Activated naive CD8-positive, alpha-beta T cell treated with anti-CD3 and anti-CD28 coated beads for 36 hours (primary cell): ENCODE measurements around the gene DUSP16. TPM values are rescaled to one million over a fixed set of nuclear protein-coding genes. Genes with fewer than 3 reads are reported as not detected.
"Not testable (repeated sequence)": the region's sequence is repeated elsewhere in the genome, so short reads cannot be mapped to it uniquely, and the experiment has no call there.

Source experiments
- DNase-seq: peaks from one replicate; pipeline ENCODE4 v3.0.0; 2021
- H3K27ac Mint-ChIP-seq: one replicate; pipeline ENCODE4 v1.8.0; 2022; ENCODE audit warnings: mild to moderate bottlenecking, moderate library complexity, mixed read lengths
- H3K27me3 Mint-ChIP-seq: one replicate; pipeline ENCODE4 v1.8.0; 2022; ENCODE audit warnings: mild to moderate bottlenecking, mixed read lengths
- H3K36me3 Mint-ChIP-seq: one replicate; pipeline ENCODE4 v1.8.0; 2021; ENCODE audit warnings: mild to moderate bottlenecking, mixed read lengths
- H3K4me1 Mint-ChIP-seq: one replicate; pipeline ENCODE4 v1.8.0; 2021; ENCODE audit warnings: mixed read lengths
- H3K4me3 Mint-ChIP-seq: one replicate; pipeline ENCODE4 v1.8.0; 2022; ENCODE audit warnings: mild to moderate bottlenecking, moderate library complexity, mixed read lengths
- H3K9me3 Mint-ChIP-seq: one replicate; pipeline ENCODE4 v1.8.0; 2022; ENCODE audit warnings: mixed read lengths
- total RNA-seq, 2 experiments: library from RNA; stranded (reverse); gene quantifications; one replicate each; pipeline ENCODE4 v1.2.3, GENCODE V29; 2021

DUSP16 gene
- total RNA-seq, 2 experiments from 2014 or later: 21.6 to 24.4 TPM

DNA sequence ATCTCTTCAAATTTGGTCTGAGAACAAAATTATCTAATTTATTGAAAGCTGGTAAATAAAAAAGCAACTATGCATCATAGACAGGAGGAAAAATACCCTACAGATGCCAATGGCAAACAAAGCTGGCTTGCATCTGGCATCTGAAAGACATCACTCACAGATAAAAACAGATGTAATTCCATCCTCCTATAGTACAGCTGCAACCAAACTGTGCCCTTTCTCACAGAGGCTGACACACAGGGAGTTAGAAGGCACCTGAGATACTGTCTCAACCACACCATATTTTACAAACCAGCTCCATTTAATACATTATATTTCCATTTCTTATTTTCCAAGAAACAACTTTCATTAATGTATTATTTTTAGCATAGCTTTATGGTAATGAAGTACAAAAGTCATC is 39.4 kb downstream of the DUSP16 start:
- H3K4me3 Mint-ChIP-seq: no peak overlapping the region
- H3K27me3 Mint-ChIP-seq: no peaks in the 10 kb centered on the region
- peaks cover 25% of the 10 kb centered on the region for H3K4me1 Mint-ChIP-seq
- DNase-seq: no peak
- peaks cover 5% of the 10 kb centered on the region for H3K36me3 Mint-ChIP-seq
- H3K27ac Mint-ChIP-seq: no peak overlapping the region
- no peaks in the 10 kb centered on the region for H3K9me3 Mint-ChIP-seq

DNA sequence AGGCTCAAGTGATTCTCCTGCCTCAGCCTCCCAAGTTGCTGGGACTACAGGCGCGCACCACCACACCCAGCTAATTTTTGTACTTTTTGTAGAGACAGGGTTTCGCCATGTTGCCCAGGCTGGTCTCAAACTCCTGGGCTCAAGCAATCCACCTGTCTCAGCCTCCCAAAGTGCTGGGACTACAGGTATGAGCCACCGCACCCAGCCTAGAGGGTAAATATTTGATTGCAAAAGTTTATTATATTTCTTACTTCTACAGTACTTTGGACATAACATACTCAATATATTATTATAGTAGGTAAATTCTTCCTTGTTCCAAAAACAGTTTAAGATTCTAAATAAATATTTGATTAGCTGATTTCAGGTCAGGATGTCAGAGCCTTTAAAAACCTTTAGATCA is 40.0 kb downstream of the DUSP16 start:
- not testable (repeated sequence) for H3K27me3 Mint-ChIP-seq, H3K4me3 Mint-ChIP-seq, DNase-seq, H3K27ac Mint-ChIP-seq, H3K9me3 Mint-ChIP-seq, H3K36me3 Mint-ChIP-seq
- peaks cover 21% of the 10 kb centered on the region for H3K4me1 Mint-ChIP-seq

DNA sequence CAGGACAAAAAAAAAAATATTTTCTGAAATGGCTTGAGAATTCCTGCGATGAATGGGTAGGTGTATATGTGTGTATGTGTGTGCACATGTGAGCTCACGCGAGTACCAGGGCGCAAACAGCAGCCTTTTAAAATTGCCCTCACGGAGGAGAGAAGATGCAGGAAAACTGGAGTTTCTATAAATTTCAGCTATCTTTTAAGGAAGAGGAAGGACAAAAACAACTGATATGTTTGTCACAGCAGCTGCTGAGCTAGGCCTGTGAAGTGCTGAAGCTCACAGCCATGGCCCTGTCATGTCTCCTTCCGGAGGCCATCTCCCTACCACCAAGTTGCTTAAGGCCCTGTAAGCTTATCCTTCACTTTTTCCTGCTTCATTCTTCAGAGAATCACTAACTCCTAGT is 40.8 kb downstream of the DUSP16 start:
- Mint-ChIP-seq H3K4me3 (no peak overlapping the region), H3K9me3 (no peaks in the 10 kb centered on the region), H3K36me3 (peaks cover 12% of the 10 kb centered on the region), H3K27me3 (no peaks in the 10 kb centered on the region), H3K4me1 (peaks cover 19% of the 10 kb centered on the region), H3K27ac (no peak overlapping the region)
- DNase-seq: no peak

DNA sequence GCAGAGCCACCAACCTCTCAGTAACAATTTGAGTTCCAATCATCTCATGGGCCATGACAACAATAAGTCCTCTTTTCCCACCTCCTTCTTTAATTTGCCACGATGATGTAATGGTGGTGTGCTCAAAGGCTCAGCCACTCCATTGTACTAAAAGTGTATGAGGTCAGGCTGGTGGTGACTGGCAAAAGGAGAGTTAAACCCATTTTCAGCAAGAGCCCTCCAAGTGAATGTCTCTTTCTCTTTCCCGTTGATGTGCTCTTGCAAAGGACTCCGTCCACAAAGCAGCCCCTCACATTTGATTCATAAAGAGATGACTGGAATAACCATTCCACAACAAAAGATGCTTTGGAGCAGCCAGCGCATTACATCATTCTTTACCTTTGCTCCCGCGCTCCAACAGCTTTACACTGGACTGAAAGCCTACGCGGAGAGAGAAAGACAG is 41.6 kb downstream of the DUSP16 start:
- no peak for DNase-seq
- peaks cover 14% of the 10 kb centered on the region for H3K4me1 Mint-ChIP-seq
- peaks cover 14% of the 10 kb centered on the region for H3K36me3 Mint-ChIP-seq
- no peak overlapping the region for H3K4me3 Mint-ChIP-seq
- no peaks in the 10 kb centered on the region for H3K27me3 Mint-ChIP-seq
- no peak overlapping the region for H3K27ac Mint-ChIP-seq
- no peaks in the 10 kb centered on the region for H3K9me3 Mint-ChIP-seq

DNA sequence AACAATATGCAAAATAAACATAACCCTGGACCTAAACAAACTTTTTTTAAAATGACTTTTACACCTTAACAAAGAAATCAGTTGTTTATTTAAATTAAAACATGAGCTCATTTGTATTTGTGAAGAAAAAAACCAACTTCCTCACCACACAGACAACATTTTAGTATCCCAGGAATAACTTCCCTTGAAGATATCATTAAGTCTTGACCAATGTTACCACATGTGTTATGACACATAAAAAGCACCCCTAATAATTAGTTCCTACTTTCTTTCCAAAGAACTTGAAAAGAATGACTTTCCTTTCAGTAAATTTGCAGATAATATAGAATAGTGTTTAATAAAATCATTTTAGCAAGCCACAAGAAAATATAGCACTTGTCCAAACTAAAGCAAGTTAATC is 42.4 kb downstream of the DUSP16 start:
- H3K36me3 Mint-ChIP-seq: peaks cover 14% of the 10 kb centered on the region
- no peak for DNase-seq
- no peak overlapping the region for H3K27ac Mint-ChIP-seq
- H3K9me3 Mint-ChIP-seq: no peaks in the 10 kb centered on the region
- no peaks in the 10 kb centered on the region for H3K27me3 Mint-ChIP-seq
- no peak overlapping the region for H3K4me3 Mint-ChIP-seq
- H3K4me1 Mint-ChIP-seq: peaks cover 14% of the 10 kb centered on the region

DNA sequence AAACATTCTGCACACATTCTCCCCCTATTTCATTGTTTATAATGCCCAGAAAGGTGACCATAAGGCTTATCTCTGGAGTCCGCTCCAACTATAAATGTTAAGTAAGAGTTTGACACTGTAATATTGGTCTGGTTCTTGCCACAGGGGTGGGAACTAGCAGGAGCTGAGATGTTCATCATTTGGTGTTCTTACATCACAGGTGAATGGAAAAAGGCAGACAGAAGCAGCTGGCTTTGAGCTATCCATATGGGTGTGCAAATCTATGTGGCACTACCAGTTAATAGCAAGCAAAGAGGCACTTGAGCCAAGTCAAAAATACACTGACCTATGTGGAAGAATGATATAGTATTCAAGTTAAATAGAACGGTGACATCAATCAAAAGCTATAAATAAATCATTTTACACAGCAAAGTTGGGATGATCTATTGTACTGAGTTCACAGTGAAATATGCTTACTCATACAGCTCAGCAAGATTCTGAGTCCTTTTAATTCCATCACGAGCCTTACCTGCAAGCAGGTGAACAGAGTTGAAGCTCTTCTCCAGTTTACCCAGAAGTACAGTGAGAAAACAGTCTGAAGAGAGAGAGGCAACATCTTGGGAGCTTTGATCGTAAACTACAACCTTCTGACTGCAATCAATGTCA is 43.2 kb downstream of the DUSP16 start:
- H3K9me3 Mint-ChIP-seq: no peaks in the 10 kb centered on the region
- DNase-seq: no peak
- peaks cover 14% of the 10 kb centered on the region for H3K4me1 Mint-ChIP-seq
- H3K27ac Mint-ChIP-seq: no peak overlapping the region
- H3K4me3 Mint-ChIP-seq: no peak overlapping the region
- H3K36me3 Mint-ChIP-seq: peaks cover 15% of the 10 kb centered on the region
- H3K27me3 Mint-ChIP-seq: no peaks in the 10 kb centered on the region

DNA sequence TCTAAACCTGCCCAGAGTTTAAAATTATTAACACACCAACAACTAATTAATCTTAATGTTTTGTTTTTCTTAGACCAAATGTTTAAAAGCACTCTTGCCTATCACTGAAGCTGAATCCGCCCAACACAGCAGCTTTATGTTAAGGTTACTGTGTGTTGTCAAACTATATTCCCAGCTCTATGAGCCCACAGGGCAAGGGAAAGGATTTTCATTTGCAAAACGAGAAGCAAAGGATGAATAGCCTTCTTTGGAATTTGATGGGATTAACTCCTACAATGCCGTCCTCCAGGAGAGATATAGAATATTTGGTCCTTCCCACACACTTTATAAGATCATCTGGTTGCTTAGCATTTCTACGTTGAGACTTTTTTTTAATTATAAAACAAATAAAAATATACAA is 43.7 kb downstream of the DUSP16 start:
- no peak overlapping the region for H3K4me3 Mint-ChIP-seq
- H3K36me3 Mint-ChIP-seq: peaks cover 17% of the 10 kb centered on the region
- H3K27me3 Mint-ChIP-seq: no peaks in the 10 kb centered on the region
- no peak for DNase-seq
- no peaks in the 10 kb centered on the region for H3K9me3 Mint-ChIP-seq
- H3K27ac Mint-ChIP-seq: no peak overlapping the region
- H3K4me1 Mint-ChIP-seq: peaks cover 12% of the 10 kb centered on the region

DNA sequence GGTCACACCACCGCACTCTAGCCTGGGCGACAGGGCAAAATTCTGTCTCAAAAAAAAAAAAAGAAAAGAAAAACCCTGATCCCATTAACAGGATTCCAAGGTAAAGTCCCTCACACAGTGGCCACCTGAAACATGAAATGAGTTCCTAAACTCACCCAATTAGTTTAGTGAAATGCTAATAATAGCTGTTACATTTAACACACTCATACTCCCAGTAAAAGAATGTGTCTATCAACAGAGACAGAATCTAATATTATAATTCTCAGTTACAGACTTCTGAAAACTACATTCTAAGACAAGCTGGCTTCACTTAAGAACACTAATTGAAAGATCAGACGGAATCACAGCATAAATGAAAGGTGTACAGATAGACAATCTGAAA is 44.2 kb downstream of the DUSP16 start:
- Mint-ChIP-seq H3K36me3 (peaks cover 17% of the 10 kb centered on the region), H3K27me3 (no peaks in the 10 kb centered on the region), H3K4me3 (no peak overlapping the region), H3K9me3 (no peaks in the 10 kb centered on the region), H3K27ac (no peak overlapping the region), H3K4me1 (peaks cover 10% of the 10 kb centered on the region)
- no peak for DNase-seq

DNA sequence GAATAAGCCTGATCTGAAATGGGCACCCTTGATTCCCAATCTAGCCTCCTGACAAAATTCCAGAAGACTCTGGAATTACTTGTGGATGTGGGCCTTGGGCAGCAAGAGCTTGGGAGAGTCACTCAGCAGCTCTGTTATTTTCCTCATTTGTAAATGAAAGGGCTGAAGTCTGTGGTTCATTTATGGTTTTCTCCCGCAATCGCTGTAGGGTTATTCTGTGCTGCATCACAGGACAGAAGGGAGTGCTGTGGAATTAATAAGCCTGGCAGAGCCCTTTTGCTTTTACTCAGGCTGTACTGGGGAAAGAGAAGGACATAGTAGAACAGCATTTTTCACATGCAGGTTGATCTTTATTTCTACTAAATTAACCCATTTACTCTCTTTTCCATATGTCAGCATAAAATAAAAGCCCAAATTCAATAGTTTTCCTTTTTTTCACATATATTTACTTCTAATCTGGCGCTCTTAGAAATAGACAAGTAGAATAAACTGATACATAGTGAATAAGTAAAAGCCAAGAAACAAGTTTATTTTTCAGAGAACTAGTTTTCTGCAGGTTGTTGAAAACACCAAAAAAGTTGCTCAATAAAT is 49.2 kb downstream of the DUSP16 start:
- DNase-seq: no peak
- H3K4me1 Mint-ChIP-seq: peaks cover 18% of the 10 kb centered on the region
- no peak overlapping the region for H3K4me3 Mint-ChIP-seq
- no peaks in the 10 kb centered on the region for H3K27me3 Mint-ChIP-seq
- H3K36me3 Mint-ChIP-seq: peaks cover 21% of the 10 kb centered on the region
- no peak overlapping the region for H3K27ac Mint-ChIP-seq
- no peaks in the 10 kb centered on the region for H3K9me3 Mint-ChIP-seq

DNA sequence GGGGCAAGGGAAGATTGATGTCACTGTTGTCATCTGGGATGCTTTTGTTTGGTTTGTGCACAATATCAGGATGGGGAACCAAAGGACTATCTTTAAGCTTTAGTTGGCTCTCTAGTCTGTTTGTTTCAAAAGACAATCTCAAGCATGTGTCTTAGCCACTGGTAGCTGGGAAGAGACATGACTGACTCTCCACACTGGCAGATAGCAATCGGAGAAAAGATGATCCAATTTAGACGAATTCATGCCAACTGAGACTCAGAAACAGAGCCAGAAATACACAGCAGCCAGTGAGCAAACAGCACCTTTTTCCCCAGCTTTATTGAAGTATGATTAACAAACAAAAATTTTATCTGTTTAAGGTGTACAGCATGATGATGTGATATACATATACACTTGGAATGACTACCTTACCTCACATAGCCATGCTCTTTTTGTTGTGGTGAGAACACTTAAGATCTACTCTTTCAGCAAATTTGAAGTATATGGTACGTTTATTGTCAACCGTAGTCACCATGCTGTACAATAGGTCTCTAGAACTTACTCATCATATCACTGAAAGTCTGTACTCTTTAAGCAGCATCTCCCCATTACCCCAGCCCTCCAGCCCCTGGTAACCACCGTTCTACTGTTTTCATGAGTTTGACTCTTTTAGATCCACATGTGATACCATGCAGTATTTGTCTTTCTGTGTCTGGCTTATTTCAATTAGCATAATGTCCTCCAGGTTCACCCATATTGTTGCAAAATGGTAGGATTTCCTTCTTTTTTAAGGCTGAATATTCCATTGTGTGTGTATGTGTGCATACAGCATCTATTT is 50.6 kb downstream of the DUSP16 start:
- Mint-ChIP-seq H3K36me3 (peaks cover 23% of the 10 kb centered on the region), H3K4me1 (peaks cover 19% of the 10 kb centered on the region), H3K27me3 (no peaks in the 10 kb centered on the region), H3K27ac (no peak overlapping the region), H3K9me3 (no peaks in the 10 kb centered on the region), H3K4me3 (no peak overlapping the region)
- DNase-seq: no peak

DNA sequence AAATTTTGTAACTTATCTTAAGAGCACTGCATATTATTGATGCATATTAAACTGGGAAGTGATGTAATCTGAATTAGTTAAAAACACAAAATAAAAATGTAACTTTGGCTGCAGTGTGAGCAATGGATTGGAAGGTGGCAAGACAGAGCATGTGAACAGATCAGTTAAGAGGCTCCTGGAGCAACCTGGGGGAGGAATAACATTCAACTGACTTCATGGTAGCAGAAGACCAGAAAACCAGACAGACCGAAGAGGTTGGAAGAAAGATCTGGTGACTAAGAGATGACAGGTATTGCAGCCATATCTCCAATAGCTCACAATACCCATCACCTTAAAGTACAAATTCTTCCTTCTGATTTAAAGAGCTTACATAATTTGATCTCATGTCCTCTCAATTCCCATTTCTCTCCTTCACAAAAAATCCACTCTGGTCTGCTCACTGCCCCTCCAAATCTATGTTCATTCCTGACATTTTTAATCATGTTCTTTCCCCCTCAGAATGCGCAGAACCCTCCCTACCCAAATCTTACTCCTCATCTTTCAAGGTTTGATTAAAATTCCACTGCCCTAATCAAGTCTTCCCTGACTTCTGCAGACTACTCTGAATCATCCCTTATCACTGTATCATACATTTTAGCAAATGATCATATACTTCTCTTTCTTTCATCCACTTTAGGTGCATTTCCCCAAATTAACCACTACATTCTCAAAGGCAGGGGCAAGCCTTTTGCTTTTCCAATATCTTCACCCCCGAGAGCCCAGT is 51.5 kb downstream of the DUSP16 start:
- H3K27me3 Mint-ChIP-seq: no peaks in the 10 kb centered on the region
- H3K4me1 Mint-ChIP-seq: peaks cover 28% of the 10 kb centered on the region
- H3K9me3 Mint-ChIP-seq: no peaks in the 10 kb centered on the region
- H3K36me3 Mint-ChIP-seq: peaks cover 22% of the 10 kb centered on the region
- H3K27ac Mint-ChIP-seq: no peak overlapping the region
- no peak overlapping the region for H3K4me3 Mint-ChIP-seq
- no peak for DNase-seq

DNA sequence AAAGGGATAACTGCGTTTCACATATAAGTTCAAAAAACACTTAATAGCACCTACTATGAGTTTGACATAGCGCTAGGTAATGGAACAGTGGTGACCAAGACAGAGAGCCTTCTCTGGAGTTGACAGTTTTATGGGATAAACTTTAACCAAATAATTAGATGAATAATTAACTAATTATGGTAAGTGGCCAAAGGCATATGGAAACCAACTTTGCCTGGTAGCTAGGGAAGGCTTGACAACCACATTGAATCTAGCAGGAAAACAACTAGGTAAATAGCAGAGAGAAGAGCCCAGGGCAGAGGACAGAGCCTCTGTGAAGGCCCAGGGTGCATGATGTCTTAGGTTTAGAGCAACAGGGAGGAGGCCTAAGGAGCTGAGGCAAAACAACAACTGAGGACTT is 52.1 kb downstream of the DUSP16 start:
- Mint-ChIP-seq H3K4me1 (peaks cover 34% of the 10 kb centered on the region), H3K36me3 (peaks cover 24% of the 10 kb centered on the region), H3K4me3 (no peak overlapping the region), H3K9me3 (no peaks in the 10 kb centered on the region), H3K27ac (no peak overlapping the region), H3K27me3 (no peaks in the 10 kb centered on the region)
- DNase-seq: no peak

DNA sequence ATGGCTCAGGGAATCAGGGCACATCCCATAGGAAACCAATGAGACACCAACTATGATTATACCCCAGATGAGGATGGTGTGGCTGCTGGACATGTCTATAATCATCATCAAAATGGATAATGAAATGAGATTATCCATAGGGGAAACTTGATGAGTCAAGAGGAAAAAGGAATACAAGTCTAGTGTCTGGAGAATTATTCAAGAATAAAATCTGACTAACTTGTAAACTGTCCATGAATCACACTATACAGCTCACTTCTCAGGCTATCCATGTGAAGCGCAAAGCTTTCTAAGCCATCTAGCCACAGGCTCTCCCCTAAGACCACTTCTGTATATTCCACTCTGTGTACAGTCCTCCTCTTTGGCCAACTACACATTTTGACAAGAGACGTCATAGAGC is 52.5 kb downstream of the DUSP16 start:
- no peaks in the 10 kb centered on the region for H3K27me3 Mint-ChIP-seq
- no peaks in the 10 kb centered on the region for H3K9me3 Mint-ChIP-seq
- no peak overlapping the region for H3K4me3 Mint-ChIP-seq
- H3K36me3 Mint-ChIP-seq: peaks cover 24% of the 10 kb centered on the region
- H3K27ac Mint-ChIP-seq: no peak overlapping the region
- peaks cover 38% of the 10 kb centered on the region for H3K4me1 Mint-ChIP-seq
- DNase-seq: no peak

DNA sequence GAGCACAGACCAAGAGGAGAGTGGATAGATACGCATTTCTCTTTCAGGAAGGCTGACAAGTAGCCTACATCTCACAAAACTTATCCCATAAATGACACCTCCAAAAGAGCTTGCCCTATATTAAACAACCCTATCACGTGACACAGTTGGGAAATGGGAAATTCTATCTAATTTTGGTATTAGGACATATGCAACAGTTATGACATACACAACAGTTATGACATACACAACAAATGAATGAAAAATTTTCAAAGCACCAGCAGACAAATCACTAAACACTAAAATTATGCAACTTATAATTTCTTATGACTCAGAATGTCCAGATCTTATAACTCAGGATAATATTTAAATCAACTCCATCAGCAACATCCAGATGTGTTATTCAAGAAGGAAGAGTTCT is 54.1 kb downstream of the DUSP16 start:
- peaks cover 52% of the 10 kb centered on the region for H3K4me1 Mint-ChIP-seq

DNA sequence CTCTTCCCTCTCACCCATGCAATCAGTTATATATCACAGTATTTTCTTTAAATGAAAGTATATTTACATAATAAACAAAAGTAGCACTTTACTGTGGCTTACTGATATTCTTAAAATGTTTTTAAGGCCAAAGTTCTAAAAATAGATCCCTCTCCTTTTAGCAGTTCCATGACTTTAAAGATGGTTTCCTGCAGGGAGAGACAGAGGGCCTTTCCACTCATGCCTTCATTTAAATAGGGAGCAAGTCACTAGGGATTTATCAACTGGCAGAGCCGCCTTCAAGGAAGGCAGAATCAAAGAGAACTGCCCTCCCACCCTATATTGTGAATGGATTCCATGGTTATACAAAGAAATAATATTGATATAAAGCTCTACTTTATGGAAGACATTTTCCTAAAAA is 55.5 kb downstream of the DUSP16 start:
- DNase-seq: no peak
- H3K4me1 Mint-ChIP-seq: peaks cover 64% of the 10 kb centered on the region
- peaks cover 30% of the 10 kb centered on the region for H3K36me3 Mint-ChIP-seq
- no peaks in the 10 kb centered on the region for H3K9me3 Mint-ChIP-seq
- no peak overlapping the region for H3K4me3 Mint-ChIP-seq
- H3K27me3 Mint-ChIP-seq: no peaks in the 10 kb centered on the region
- peak overlapping the region; percentile 98 for H3K27ac Mint-ChIP-seq

More for the DNA sequence above, 54.1 kb downstream of the DUSP16 start:
- no peaks in the 10 kb centered on the region for H3K9me3 Mint-ChIP-seq
- no peaks in the 10 kb centered on the region for H3K27me3 Mint-ChIP-seq
- DNase-seq: no peak
- peaks cover 20% of the 10 kb centered on the region for H3K36me3 Mint-ChIP-seq
- H3K27ac Mint-ChIP-seq: no peak overlapping the region
- H3K4me3 Mint-ChIP-seq: no peak overlapping the region
